GM23338 (cell line): Measurements from ENCODE around the gene XYLT1. TPM values are rescaled to one million over a fixed set of nuclear protein-coding genes. Genes with fewer than 3 reads are reported as not detected.

Source experiments
- ATAC-seq: fragments of 200-7000 bp; cut with Tn5 transposase; 3 replicates; pipeline ENCODE4 v1.9.1; 2020
- DNase-seq: peaks from one replicate; pipeline ENCODE4 v3.0.0-alpha.2; 2015; ENCODE audit warnings: low spot score
- H2AFZ ChIP-seq: fragments of 200-600 bp; sonication (generic); 2 replicates; pipeline ENCODE4 v1.8.0; 2016; ENCODE audit warnings: antibody characterized with exemption, mild to moderate bottlenecking, moderate library complexity
- H3F3A ChIP-seq: fragments of 200-600 bp; sonication (generic); replicated peaks from 2 replicates; pipeline ENCODE4 v1.8.0; 2017; ENCODE audit warnings: antibody characterized with exemption, mixed run types, low read depth
- H3K27ac ChIP-seq: fragments of 200-600 bp; sonication (generic); 2 replicates; pipeline ENCODE4 v1.6.1; 2016; ENCODE audit warnings: low read depth
- H3K27me3 ChIP-seq: fragments of 200-600 bp; sonication (generic); 2 replicates; pipeline ENCODE4 v1.8.0; 2016; ENCODE audit warnings: mild to moderate bottlenecking, mixed run types, moderate library complexity; ENCODE audit not compliant: insufficient read depth
- H3K36me3 ChIP-seq: fragments of 200-600 bp; sonication (generic); 2 replicates; pipeline ENCODE4 v1.8.0; 2016; ENCODE audit warnings: mild to moderate bottlenecking; ENCODE audit not compliant: insufficient read depth
- H3K4me1 ChIP-seq: fragments of 200-600 bp; sonication (generic); 2 replicates; pipeline ENCODE4 v1.8.0; 2016; ENCODE audit warnings: mild to moderate bottlenecking, moderate library complexity; ENCODE audit not compliant: insufficient read depth
- H3K4me2 ChIP-seq: fragments of 200-600 bp; sonication (generic); 2 replicates; pipeline ENCODE4 v1.7.1; 2017; ENCODE audit warnings: mixed run types
- H3K4me3 ChIP-seq: fragments of 200-600 bp; sonication (generic); 2 replicates; pipeline ENCODE4 v1.6.1; 2016; ENCODE audit warnings: mixed run types
- H3K79me2 ChIP-seq: fragments of 200-600 bp; sonication (generic); replicated peaks from 2 replicates; pipeline ENCODE4 v1.8.0; 2017; ENCODE audit warnings: mild to moderate bottlenecking; ENCODE audit not compliant: insufficient read depth
- H3K9me2 ChIP-seq: fragments of 200-600 bp; sonication (generic); 2 replicates; pipeline ENCODE4 v1.8.0; 2017; ENCODE audit not compliant: insufficient read depth
- H4K20me1 ChIP-seq: fragments of 200-600 bp; sonication (generic); replicated peaks from 2 replicates; pipeline ENCODE4 v1.8.0; 2017; ENCODE audit warnings: mild to moderate bottlenecking; ENCODE audit not compliant: insufficient read depth
- H3K27ac Mint-ChIP-seq: 2 replicates; pipeline ENCODE4 v1.8.0; 2020; ENCODE audit warnings: inconsistent platforms, mild to moderate bottlenecking, moderate library complexity, mixed read lengths
- H3K27me3 Mint-ChIP-seq: 3 replicates; pipeline ENCODE4 v1.8.0; 2022; ENCODE audit warnings: low read depth, mild to moderate bottlenecking, moderate library complexity, mixed read lengths, inconsistent platforms; ENCODE audit not compliant: insufficient read depth, poor library complexity
- H3K36me3 Mint-ChIP-seq: 3 replicates; pipeline ENCODE4 v1.8.0; 2021; ENCODE audit warnings: low read depth, mild to moderate bottlenecking, inconsistent platforms, moderate library complexity, mixed read lengths
- H3K4me1 Mint-ChIP-seq: 3 replicates; pipeline ENCODE4 v1.8.0; 2020; ENCODE audit warnings: mild to moderate bottlenecking, inconsistent platforms, mixed read lengths
- H3K4me3 Mint-ChIP-seq: 3 replicates; pipeline ENCODE4 v1.8.0; 2021; ENCODE audit warnings: moderate library complexity, mild to moderate bottlenecking, inconsistent platforms, mixed read lengths
- H3K9me3 Mint-ChIP-seq: 3 replicates; pipeline ENCODE4 v1.8.0; 2020; ENCODE audit warnings: moderate library complexity, mild to moderate bottlenecking, inconsistent platforms, mixed read lengths
- CREB1 ChIP-seq: fragments of 250-450 bp; sonication (Bioruptor Pico); IDR thresholded peaks from 2 replicates; pipeline ENCODE4 v1.5.0; 2020; ENCODE audit warnings: low read depth, mild to moderate bottlenecking, moderate library complexity
- ETS1 ChIP-seq: IDR thresholded peaks from 2 replicates; pipeline ENCODE4 v1.6.1; 2016; ENCODE audit warnings: antibody characterized with exemption
- EZH2phosphoT487 ChIP-seq: fragments of 200-600 bp; sonication (generic); IDR thresholded peaks from one replicate; pipeline ENCODE4 v1.8.1; 2018; ENCODE audit warnings: antibody characterized with exemption; ENCODE audit not compliant: unreplicated experiment
- JUNB ChIP-seq: IDR thresholded peaks from one replicate; pipeline ENCODE4 v1.6.1; 2016; ENCODE audit warnings: antibody characterized with exemption; ENCODE audit not compliant: unreplicated experiment
- NANOG ChIP-seq: IDR thresholded peaks from 2 replicates; pipeline ENCODE4 v1.6.1; 2016; ENCODE audit warnings: antibody characterized with exemption, borderline replicate concordance
- REST ChIP-seq: IDR thresholded peaks from one replicate; pipeline ENCODE4 v1.6.1; 2018; ENCODE audit warnings: antibody characterized with exemption; ENCODE audit not compliant: unreplicated experiment
- ZNF331 ChIP-seq: fragments of 250-450 bp; sonication (Bioruptor Pico); IDR thresholded peaks from 2 replicates; pipeline ENCODE4 v1.5.0; 2020; ENCODE audit warnings: low read depth, mild to moderate bottlenecking, moderate library complexity
- ZNF462 ChIP-seq: fragments of 250-450 bp; sonication (Bioruptor Pico); IDR thresholded peaks from 2 replicates; pipeline ENCODE4 v1.5.0; 2020; ENCODE audit warnings: mild to moderate bottlenecking, moderate library complexity
- polyA plus RNA-seq: library from polyadenylated mRNA; unstranded; fragments of >200 nt; fragmentation: Nextera tagmentation; extraction: Ambion mirVana; gene quantifications from 2 replicates; pipeline ENCODE4 v1.2.1, GENCODE V29; 2016
- total RNA-seq: library from RNA; depleted of rRNA; stranded (reverse); fragments of >200 nt; shearing (Covaris generic); gene quantifications from 2 replicates; pipeline ENCODE4 v1.2.3, GENCODE V29; 2014

XYLT1 gene
- total and polyA plus RNA-seq, 2 experiments from 2014 or later: 3.5 to 24.7 TPM

GRCh38 chr16:17499223-17499902, 28.6 kb upstream of the XYLT1 start:
- Mint-ChIP-seq H3K27ac (no peak overlapping the region), H3K27me3 (peaks cover 3% of the 10 kb centered on the region), H3K36me3 (peaks cover 5% of the 10 kb centered on the region; the same call in 1 of the 3 replicates), H3K4me3 (no peak overlapping the region), H3K4me1 (0 out of 3 replicates have a peak, but pooled peaks cover 5% of the 10 kb centered on the region), H3K9me3 (peaks cover 8% of the 10 kb centered on the region; the same call in 2 of the 3 replicates)
- H3K4me3 ChIP-seq: no peak overlapping the region
- no peaks in the 10 kb centered on the region for H3K27me3 ChIP-seq
- TF ChIP-seq EZH2phosphoT487: no peak
- no peak for TF ChIP-seq ETS1
- TF ChIP-seq REST: no peak
- TF ChIP-seq JUNB: no peak
- no peak for TF ChIP-seq ZNF462 (CRISPR knock-in tag)
- TF ChIP-seq ZNF331 (CRISPR knock-in tag): no peak
- TF ChIP-seq CREB1 (CRISPR knock-in tag): no peak
- TF ChIP-seq NANOG: no peak
- H3K79me2 ChIP-seq: no peaks in the 10 kb centered on the region
- no peaks in the 10 kb centered on the region for H3K9me2 ChIP-seq
- no peaks in the 10 kb centered on the region for H3K36me3 ChIP-seq
- no peaks in the 10 kb centered on the region for H3K4me1 ChIP-seq
- H3F3A ChIP-seq: no peaks in the 10 kb centered on the region
- no peaks in the 10 kb centered on the region for H4K20me1 ChIP-seq
- H3K4me2 ChIP-seq: no peak overlapping the region
- ATAC-seq (no peak), DNase-seq (no peak)
- no peak overlapping the region for H3K27ac ChIP-seq
- no peak overlapping the region for H2AFZ ChIP-seq
